HG03439 (cell line): Measurements from ENCODE around the gene MAOA.

Experiments used
- ATAC-seq: cut with Tn5 transposase; IDR thresholded peaks from one replicate; pipeline ENCODE4 v1.9.1; 2021; ENCODE audit warnings: mild to moderate bottlenecking, moderate library complexity; ENCODE audit not compliant: unreplicated experiment

MAOA gene

GRCh38 chrX:43750248-43750676, 94.2 kb downstream of the MAOA start:
- ATAC-seq, result peak; percentile 66

DNA sequence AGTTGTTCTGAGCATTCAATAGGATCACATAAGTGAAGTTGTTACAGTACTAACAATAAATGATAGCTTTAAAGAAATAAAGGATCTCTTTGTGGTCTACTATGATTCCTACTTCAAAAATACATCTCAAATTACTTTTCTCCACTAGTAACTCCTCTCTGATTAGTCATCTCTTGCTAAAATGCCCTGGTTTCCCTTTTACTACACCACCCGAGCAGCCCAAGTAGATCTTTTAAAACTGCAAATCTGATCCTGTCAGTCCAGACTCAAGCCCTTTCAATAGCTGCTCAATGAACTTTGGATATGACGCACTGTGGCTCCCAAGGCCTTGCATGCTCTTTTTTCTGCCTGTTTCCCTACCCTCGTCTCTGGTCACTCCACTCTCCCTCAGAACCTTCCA, 97.5 kb downstream of the MAOA start:
- no peak for ATAC-seq

DNA sequence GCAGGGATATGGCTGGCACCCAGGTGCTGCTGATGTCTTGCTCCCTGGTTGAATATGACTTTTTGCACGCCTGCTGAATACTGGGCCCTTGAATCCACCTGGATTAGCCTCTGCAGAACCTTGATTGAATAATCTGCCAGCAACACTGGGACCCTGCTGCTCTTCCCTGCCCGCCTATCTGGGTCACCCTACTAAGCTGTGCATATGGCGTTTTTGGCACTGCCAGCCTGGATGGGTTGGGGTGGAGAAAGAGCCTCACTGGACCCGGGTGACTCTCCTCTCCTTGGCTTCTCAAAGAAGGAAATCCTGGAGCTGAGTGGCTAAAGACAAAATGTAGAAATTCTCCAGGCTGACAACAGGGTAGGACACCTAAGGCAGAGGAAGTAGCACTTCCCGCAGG, 100.0 kb downstream of the MAOA start:
- no peak for ATAC-seq

GRCh38 chrX:43758044-43758443, 101.9 kb downstream of the MAOA start:
- ATAC-seq, result no peak

DNA sequence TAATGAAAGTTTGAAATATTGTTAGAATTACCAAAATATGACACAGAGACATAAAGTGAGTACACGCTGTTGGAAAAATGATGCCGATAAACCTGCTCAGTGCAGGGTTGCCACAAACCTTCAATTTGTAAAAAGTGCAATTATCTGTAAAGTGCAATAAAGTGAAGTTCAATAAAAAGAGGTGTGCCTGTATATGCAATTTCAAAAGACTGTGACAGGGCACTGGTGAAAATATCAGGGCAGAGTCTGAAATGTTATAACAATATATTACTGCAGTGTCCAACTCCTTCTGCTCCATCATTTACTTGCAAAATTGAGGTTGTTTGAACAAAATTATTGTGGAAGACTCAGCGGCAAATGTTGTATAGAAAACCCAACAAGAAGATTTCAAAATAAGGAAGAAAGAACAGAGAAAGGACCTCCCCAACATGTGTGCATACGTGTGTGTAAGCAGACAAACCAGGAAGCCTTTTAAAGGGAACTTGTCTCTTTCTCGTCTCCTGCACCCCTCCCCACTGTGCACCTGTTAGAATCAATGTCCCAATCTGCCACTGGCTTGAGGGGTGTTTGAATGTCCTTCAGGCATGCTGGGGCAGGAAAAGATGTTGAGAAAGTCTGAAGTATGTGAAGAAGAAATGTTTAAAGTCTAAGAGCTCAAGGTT, 130.0 kb downstream of the MAOA start:
- ATAC-seq, result no peak
